Measurements from ENCODE around the gene WAPL. TPM values are rescaled to one million over a fixed set of nuclear protein-coding genes. Genes with fewer than 3 reads are reported as not detected.

WAPL gene
- total and polyA plus RNA-seq, 2 of the 13 experiments (the other 11 are each of a cell fraction or from before 2014, with no cell fraction given): 13.2 to 43.5 TPM

DNA sequence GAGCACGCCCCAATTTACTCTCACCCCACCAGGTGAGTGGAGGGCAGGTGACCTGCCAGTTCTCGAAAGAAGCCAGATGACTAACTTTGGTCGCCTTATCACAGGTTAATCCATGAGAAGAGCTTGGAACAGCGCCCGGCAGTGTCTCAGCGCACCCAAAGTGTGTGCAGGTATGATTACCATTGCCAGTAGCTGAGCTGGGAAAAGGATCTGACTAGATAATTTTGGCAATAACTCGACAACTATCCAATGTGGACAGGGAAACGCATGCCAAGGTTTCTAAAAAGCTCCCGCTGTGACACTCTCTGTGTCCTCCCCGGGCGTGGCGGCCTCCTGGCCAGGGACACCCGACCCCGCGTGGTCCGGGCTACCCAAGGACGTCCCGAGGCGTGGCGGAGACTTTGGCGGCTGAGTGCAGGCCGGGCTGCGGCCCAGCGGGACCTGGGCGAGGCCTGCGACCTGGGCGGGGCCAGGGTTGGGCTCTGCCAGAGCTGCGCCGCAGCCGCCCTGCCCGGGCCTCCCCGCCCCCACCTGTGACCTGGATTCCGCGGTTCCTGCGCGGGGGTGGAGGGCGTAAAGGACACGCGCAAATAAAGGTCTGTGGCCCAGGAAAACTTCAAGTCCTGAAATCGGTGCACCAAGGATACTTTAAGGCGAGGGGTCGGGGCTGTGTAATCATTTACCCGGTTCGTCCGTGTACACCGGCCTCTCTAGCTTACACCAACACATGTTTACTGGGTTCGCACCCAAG, 13.7 kb upstream of the WAPL start (continued):
- no peak for TF ChIP-seq AHDC1 (CRISPR knock-in tag; IDR thresholded peaks at IDR 0.05; ENCODE audit: borderline replicate concordance)
- TF ChIP-seq ZSCAN20 (CRISPR knock-in tag; IDR thresholded peaks at IDR 0.05; ENCODE audit: borderline replicate concordance): no peak
- no peak for TF ChIP-seq ZNF740 (CRISPR knock-in tag; IDR thresholded peaks at IDR 0.05)
- TF ChIP-seq, protein P1, sequence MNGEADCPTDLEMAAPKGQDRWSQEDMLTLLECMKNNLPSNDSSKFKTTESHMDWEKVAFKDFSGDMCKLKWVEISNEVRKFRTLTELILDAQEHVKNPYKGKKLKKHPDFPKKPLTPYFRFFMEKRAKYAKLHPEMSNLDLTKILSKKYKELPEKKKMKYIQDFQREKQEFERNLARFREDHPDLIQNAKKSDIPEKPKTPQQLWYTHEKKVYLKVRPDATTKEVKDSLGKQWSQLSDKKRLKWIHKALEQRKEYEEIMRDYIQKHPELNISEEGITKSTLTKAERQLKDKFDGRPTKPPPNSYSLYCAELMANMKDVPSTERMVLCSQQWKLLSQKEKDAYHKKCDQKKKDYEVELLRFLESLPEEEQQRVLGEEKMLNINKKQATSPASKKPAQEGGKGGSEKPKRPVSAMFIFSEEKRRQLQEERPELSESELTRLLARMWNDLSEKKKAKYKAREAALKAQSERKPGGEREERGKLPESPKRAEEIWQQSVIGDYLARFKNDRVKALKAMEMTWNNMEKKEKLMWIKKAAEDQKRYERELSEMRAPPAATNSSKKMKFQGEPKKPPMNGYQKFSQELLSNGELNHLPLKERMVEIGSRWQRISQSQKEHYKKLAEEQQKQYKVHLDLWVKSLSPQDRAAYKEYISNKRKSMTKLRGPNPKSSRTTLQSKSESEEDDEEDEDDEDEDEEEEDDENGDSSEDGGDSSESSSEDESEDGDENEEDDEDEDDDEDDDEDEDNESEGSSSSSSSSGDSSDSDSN (CRISPR knock-in tag; IDR thresholded peaks at IDR 0.05): peak; percentile 77; the same call in 1 of the 2 replicates
- TF ChIP-seq XRCC5 (optimal IDR thresholded peaks at IDR 0.05; ENCODE audit: low read length): peak; percentile 34
- no peak; the same call in 1 of the 2 replicates for TF ChIP-seq ELF3 (CRISPR knock-in tag; IDR thresholded peaks at IDR 0.05)
- peak; percentile 64 for TF ChIP-seq PHF8 (CRISPR knock-in tag; IDR thresholded peaks at IDR 0.05)
- TF ChIP-seq HDAC2 (CRISPR knock-in tag; IDR thresholded peaks at IDR 0.05): peak; percentile 20; the same call in 1 of the 2 replicates
- TF ChIP-seq GPN1 (CRISPR knock-in tag; IDR thresholded peaks at IDR 0.05; ENCODE audit: borderline replicate concordance): no peak
- TF ChIP-seq RELA (CRISPR knock-in tag; IDR thresholded peaks at IDR 0.05): no peak
- TF ChIP-seq PBX2 (CRISPR knock-in tag; IDR thresholded peaks at IDR 0.05): no peak
- TF ChIP-seq, protein P2, sequence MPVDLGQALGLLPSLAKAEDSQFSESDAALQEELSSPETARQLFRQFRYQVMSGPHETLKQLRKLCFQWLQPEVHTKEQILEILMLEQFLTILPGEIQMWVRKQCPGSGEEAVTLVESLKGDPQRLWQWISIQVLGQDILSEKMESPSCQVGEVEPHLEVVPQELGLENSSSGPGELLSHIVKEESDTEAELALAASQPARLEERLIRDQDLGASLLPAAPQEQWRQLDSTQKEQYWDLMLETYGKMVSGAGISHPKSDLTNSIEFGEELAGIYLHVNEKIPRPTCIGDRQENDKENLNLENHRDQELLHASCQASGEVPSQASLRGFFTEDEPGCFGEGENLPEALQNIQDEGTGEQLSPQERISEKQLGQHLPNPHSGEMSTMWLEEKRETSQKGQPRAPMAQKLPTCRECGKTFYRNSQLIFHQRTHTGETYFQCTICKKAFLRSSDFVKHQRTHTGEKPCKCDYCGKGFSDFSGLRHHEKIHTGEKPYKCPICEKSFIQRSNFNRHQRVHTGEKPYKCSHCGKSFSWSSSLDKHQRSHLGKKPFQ (CRISPR knock-in tag; IDR thresholded peaks at IDR 0.05; ENCODE audit: insufficient replicate concordance): peak; percentile 62
- TF ChIP-seq, protein P3, sequence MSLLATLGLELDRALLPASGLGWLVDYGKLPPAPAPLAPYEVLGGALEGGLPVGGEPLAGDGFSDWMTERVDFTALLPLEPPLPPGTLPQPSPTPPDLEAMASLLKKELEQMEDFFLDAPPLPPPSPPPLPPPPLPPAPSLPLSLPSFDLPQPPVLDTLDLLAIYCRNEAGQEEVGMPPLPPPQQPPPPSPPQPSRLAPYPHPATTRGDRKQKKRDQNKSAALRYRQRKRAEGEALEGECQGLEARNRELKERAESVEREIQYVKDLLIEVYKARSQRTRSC (CRISPR knock-in tag; IDR thresholded peaks at IDR 0.05; ENCODE audit: low read depth): no peak
- TF ChIP-seq ZIK1 (CRISPR knock-in tag; IDR thresholded peaks at IDR 0.05; ENCODE audit: borderline replicate concordance, low read depth): peak; percentile 71; the same call in 1 of the 2 replicates
- TF ChIP-seq ATF4 (CRISPR knock-in tag; IDR thresholded peaks at IDR 0.05): peak in 1 of 2 experiments; percentile 28; a peak in 1 of 4 replicates
